ENCODE measurements around the gene CLIC1.

Gene CLIC1

GRCh38 chr6:31737991-31738979, 2.0 kb upstream of the CLIC1 start:
- DNase-seq (ENCODE audit: low read depth) = peak; percentile 87

- DNase-seq (ENCODE audit: low read depth) = no peak
Measured at GRCh38 chr6:31737315-31737990, 1.1 kb upstream of the CLIC1 start.

GRCh38 chr6:31736768-31737314, 511 bp upstream of the CLIC1 start:
- no peak for DNase-seq (ENCODE audit: low read depth)

GRCh38 chr6:31734821-31735406, 1.4 kb downstream of the CLIC1 start:
- peak; percentile 87 for DNase-seq (ENCODE audit: low read depth)

GRCh38 chr6:31734247-31734820, 2.0 kb downstream of the CLIC1 start:
- DNase-seq (ENCODE audit: low read depth) = no peak

GRCh38 chr6:31733734-31734133, 2.6 kb downstream of the CLIC1 start:
- DNase-seq (ENCODE audit: low read depth) = no peak

GRCh38 chr6:31732029-31732428, 4.3 kb downstream of the CLIC1 start:
- no peak for DNase-seq (ENCODE audit: low read depth)

- DNase-seq (ENCODE audit: low read depth) = no peak
Measured at GRCh38 chr6:31730631-31731086, 5.7 kb downstream of the CLIC1 start.

- peak; percentile 90 for DNase-seq (ENCODE audit: low read depth)
Measured at GRCh38 chr6:31729979-31730630, 6.2 kb downstream of the CLIC1 start.

- DNase-seq (ENCODE audit: low read depth) = peak; percentile 91
Measured at GRCh38 chr6:31729515-31729978, 6.8 kb downstream of the CLIC1 start.

- DNase-seq (ENCODE audit: low read depth) = no peak
Measured at GRCh38 chr6:31728767-31729514, 7.4 kb downstream of the CLIC1 start, which contains the start of gene DDAH2. Gene DDAH2 (minus strand): TSS chr6:31729299. CDS start chr6:31729161, 138 bp downstream.

GRCh38 chr6:31727717-31728671, 8.3 kb downstream of the CLIC1 start:
- DNase-seq (ENCODE audit: low read depth) = peak; percentile 11

- no peak for DNase-seq (ENCODE audit: low read depth)
Measured at GRCh38 chr6:31727034-31727716, 9.2 kb downstream of the CLIC1 start.

GRCh38 chr6:31725502-31726350, 10.6 kb downstream of the CLIC1 start:
- DNase-seq (ENCODE audit: low read depth) = no peak

GRCh38 chr6:31723980-31724691, 12.2 kb downstream of the CLIC1 start:
- DNase-seq (ENCODE audit: low read depth) = no peak

- DNase-seq (ENCODE audit: low read depth) = no peak
Measured at GRCh38 chr6:31723245-31723979, 12.9 kb downstream of the CLIC1 start, which contains the start of gene MPIG6B. Gene MPIG6B (plus strand): TSS chr6:31723373. CDS start chr6:31723384, 11 bp downstream.
